ENCODE measurements around the gene LCAT.
A peak's percentile ranks its signal among the peaks of the same experiment; 100 is the strongest.

The LCAT gene

GRCh38 chr16:67909056-67909742, 34.7 kb downstream of the LCAT start:
- DNase-seq (ENCODE audit: low read depth, low spot score) = no peak

GRCh38 chr16:67907397-67908180, 36.3 kb downstream of the LCAT start:
- no peak for DNase-seq (ENCODE audit: low read depth, low spot score)

GRCh38 chr16:67902831-67903230, 41.1 kb downstream of the LCAT start:
- no peak for DNase-seq (ENCODE audit: low read depth, low spot score)

GRCh38 chr16:67901734-67902133, 42.2 kb downstream of the LCAT start:
- no peak for DNase-seq (ENCODE audit: low read depth, low spot score)

- DNase-seq (ENCODE audit: low read depth, low spot score) = no peak
Observed at GRCh38 chr16:67897231-67897630, 46.7 kb downstream of the LCAT start.

- peak; percentile 63 for DNase-seq (ENCODE audit: low read depth, low spot score)
Observed at GRCh38 chr16:67893743-67894399, 50.0 kb downstream of the LCAT start.

GRCh38 chr16:67892899-67893742, 50.8 kb downstream of the LCAT start, which contains the start of gene PSKH1:
PSKH1 (plus strand) TSS chr16:67893254; CDS start chr16:67908750, 15,496 bp downstream.
- DNase-seq (ENCODE audit: low read depth, low spot score) = peak; percentile 97

GRCh38 chr16:67892375-67892774, 51.5 kb downstream of the LCAT start:
- no peak for DNase-seq (ENCODE audit: low read depth, low spot score)
